Measurements from ENCODE around the gene C13orf42.

C13orf42 gene

DNA sequence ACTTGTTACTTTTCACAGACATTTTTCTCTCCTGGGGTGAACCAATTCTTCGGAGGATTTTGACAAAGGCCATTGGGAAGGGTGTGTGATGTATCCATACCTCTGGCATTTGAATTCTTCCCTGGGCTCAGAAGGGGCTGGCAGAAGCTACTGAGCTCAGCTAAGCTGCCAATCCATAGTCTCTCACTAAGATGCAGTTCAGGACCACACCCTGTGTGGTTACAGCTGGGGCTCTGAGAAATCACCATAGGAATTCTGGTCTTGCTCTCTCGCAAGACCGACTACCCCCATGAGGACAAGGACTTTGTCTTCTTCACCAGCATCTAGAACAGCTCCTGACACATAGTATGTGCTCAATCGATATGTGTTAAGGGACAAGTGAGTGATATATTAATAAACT is 6.0 kb downstream of the C13orf42 start:
- no CpG with 5 or more reads among the region's 4 CpGs for WGBS (ENCODE audit: insufficient coverage)

GRCh38 chr13:51101636-51102235 is 9.3 kb downstream of the C13orf42 start:
- Histone ChIP-seq H3K4me3 (ENCODE audit: control insufficient read depth in 1 of 7, extremely low read depth in 1 of 7, insufficient read depth in 4 of 7, low read depth in 2 of 7, low read length in 6 of 7) (no peak overlapping the region), H3K36me3 (ENCODE audit: control insufficient read depth in 4 of 4, insufficient read depth in 4 of 4, low read length in 3 of 4) (no peaks in the 10 kb centered on the region), H3K27me3 (replicated peaks in 2 of 5; ENCODE audit: control insufficient read depth in 4 of 5, insufficient read depth in 5 of 5, low read length in 4 of 5) (no peaks in the 10 kb centered on the region), H3K27ac (ENCODE audit: insufficient read depth in 1 of 2, low read depth in 1 of 2, low read length in 2 of 2, poor library complexity in 1 of 2, severe bottlenecking in 2 of 2) (no peak overlapping the region), H3K9me3 (ENCODE audit: control extremely low read depth in 1 of 5, control insufficient read depth in 4 of 5, insufficient read depth in 2 of 5, low read depth in 1 of 5, low read length in 4 of 5) (no peaks in the 10 kb centered on the region), H3K4me1 (ENCODE audit: control extremely low read depth in 1 of 4, control insufficient read depth in 4 of 4, insufficient read depth in 4 of 4, low read length in 3 of 4) (no peaks in the 10 kb centered on the region)
- ChIA-PET POLR2A (no interaction called here), CTCF (no interaction called here)
- WGBS (ENCODE audit: insufficient coverage): 100% methylated on average over 4 of the region's 5 CpGs
- no peak for DNase-seq

More for the DNA sequence above, 6.0 kb downstream of the C13orf42 start:
- DNase-seq: no peak
- POLR2A ChIA-PET: no interaction called here
- H3K27ac ChIP-seq (ENCODE audit: insufficient read depth in 1 of 2, low read depth in 1 of 2, low read length in 2 of 2, poor library complexity in 1 of 2, severe bottlenecking in 2 of 2): no peak overlapping the region
- H3K27me3 ChIP-seq (replicated peaks in 2 of 5; ENCODE audit: control insufficient read depth in 4 of 5, insufficient read depth in 5 of 5, low read length in 4 of 5): no peaks in the 10 kb centered on the region
- H3K9me3 ChIP-seq (ENCODE audit: control extremely low read depth in 1 of 5, control insufficient read depth in 4 of 5, insufficient read depth in 2 of 5, low read depth in 1 of 5, low read length in 4 of 5): no peaks in the 10 kb centered on the region
- H3K4me1 ChIP-seq (ENCODE audit: control extremely low read depth in 1 of 4, control insufficient read depth in 4 of 4, insufficient read depth in 4 of 4, low read length in 3 of 4): no peaks in the 10 kb centered on the region
- CTCF ChIA-PET: interaction anchor here (0.5 to 1.6 kb wide), 5 partner anchors 8 to 190 kb away, joined by 3 to 6 read pairs (median 3); no protein-coding TSS in a partner anchor
- no peak overlapping the region for H3K4me3 ChIP-seq (ENCODE audit: control insufficient read depth in 1 of 7, extremely low read depth in 1 of 7, insufficient read depth in 4 of 7, low read depth in 2 of 7, low read length in 6 of 7)
- H3K36me3 ChIP-seq (ENCODE audit: control insufficient read depth in 4 of 4, insufficient read depth in 4 of 4, low read length in 3 of 4): no peaks in the 10 kb centered on the region

DNA sequence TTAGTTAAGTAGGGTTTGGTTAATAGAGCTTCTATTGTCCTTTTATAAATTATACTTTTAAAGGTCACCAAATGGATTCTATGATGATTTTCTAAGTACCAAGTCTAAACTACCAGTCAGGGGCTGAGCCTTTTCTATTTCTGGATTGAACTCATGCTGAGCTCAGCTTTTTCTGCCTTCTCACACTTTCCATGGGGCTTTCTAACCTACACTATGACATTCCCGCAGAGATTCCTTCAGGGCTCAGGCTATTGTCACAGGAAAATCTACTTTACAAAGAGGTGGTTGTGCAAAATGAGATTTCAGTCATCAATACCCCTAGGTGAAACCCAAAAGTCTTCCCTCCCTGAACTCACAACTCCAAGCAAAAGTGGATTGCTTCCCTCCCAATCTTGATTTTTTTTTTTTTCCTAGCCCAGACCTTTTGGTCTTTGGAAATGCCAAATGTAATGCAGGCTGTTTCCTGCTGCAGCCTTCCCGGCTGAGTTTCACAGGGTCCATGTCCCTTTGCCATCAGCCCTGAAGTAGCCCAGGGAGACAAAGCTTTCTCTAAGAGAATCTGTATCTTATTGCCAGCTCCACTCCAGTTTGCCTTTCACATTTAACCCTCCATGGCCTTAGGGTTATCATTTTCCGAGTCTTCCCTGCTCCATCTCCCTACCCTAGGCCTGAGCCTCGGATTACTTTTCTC is 13.6 kb downstream of the C13orf42 start:
- ChIA-PET POLR2A (no interaction called here), CTCF (no interaction called here)
- no peaks in the 10 kb centered on the region for H3K27me3 ChIP-seq (replicated peaks in 2 of 5; ENCODE audit: control insufficient read depth in 4 of 5, insufficient read depth in 5 of 5, low read length in 4 of 5)
- no peaks in the 10 kb centered on the region for H3K36me3 ChIP-seq (ENCODE audit: control insufficient read depth in 4 of 4, insufficient read depth in 4 of 4, low read length in 3 of 4)
- no peak overlapping the region for H3K4me3 ChIP-seq (ENCODE audit: control insufficient read depth in 1 of 7, extremely low read depth in 1 of 7, insufficient read depth in 4 of 7, low read depth in 2 of 7, low read length in 6 of 7)
- H3K4me1 ChIP-seq (ENCODE audit: control extremely low read depth in 1 of 4, control insufficient read depth in 4 of 4, insufficient read depth in 4 of 4, low read length in 3 of 4): no peaks in the 10 kb centered on the region
- 100% methylated on average over 3 of the region's 4 CpGs for WGBS (ENCODE audit: insufficient coverage)
- H3K27ac ChIP-seq (ENCODE audit: insufficient read depth in 1 of 2, low read depth in 1 of 2, low read length in 2 of 2, poor library complexity in 1 of 2, severe bottlenecking in 2 of 2): no peak overlapping the region
- peaks cover 0 to 4% (median 0%) of the 10 kb centered on the region in 5 experiments for H3K9me3 ChIP-seq (ENCODE audit: control extremely low read depth in 1 of 5, control insufficient read depth in 4 of 5, insufficient read depth in 2 of 5, low read depth in 1 of 5, low read length in 4 of 5)
- DNase-seq: no peak

- ChIA-PET CTCF (no interaction called here), POLR2A (no interaction called here)
These were observed 14.9 kb downstream of the C13orf42 start for GRCh38 chr13:51096131-51096530.

DNA sequence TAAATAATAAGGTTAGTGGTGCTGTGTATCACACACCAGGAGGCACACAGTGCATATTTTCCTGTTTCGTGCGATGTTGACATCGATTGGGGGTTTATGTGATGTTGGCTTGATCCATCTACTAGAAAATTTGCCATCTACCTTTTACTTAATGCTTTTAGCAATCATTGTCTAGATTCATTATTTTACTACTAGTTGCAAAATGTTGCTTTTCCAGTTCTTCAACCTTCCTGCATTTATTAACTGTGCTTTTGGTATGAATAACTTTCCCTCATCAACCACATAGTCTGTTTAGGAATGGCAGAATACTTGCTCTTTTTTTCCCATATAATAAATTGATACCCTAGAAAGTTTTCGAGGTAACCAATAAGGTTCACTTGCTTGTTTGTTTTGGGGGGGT is 17.5 kb downstream of the C13orf42 start:
- no peak overlapping the region for H3K4me3 ChIP-seq (ENCODE audit: control insufficient read depth in 1 of 7, extremely low read depth in 1 of 7, insufficient read depth in 4 of 7, low read depth in 2 of 7, low read length in 6 of 7)
- no peak overlapping the region for H3K27ac ChIP-seq (ENCODE audit: insufficient read depth in 1 of 2, low read depth in 1 of 2, low read length in 2 of 2, poor library complexity in 1 of 2, severe bottlenecking in 2 of 2)
- ChIA-PET POLR2A (no interaction called here), CTCF (no interaction called here)
- no peaks in the 10 kb centered on the region for H3K27me3 ChIP-seq (replicated peaks in 2 of 5; ENCODE audit: control insufficient read depth in 4 of 5, insufficient read depth in 5 of 5, low read length in 4 of 5)
- peaks cover 0 to 4% (median 0%) of the 10 kb centered on the region in 5 experiments for H3K9me3 ChIP-seq (ENCODE audit: control extremely low read depth in 1 of 5, control insufficient read depth in 4 of 5, insufficient read depth in 2 of 5, low read depth in 1 of 5, low read length in 4 of 5)
- no peak for DNase-seq
- WGBS (ENCODE audit: insufficient coverage): no CpG with 5 or more reads among the region's 4 CpGs
- no peaks in the 10 kb centered on the region for H3K36me3 ChIP-seq (ENCODE audit: control insufficient read depth in 4 of 4, insufficient read depth in 4 of 4, low read length in 3 of 4)
- no peaks in the 10 kb centered on the region for H3K4me1 ChIP-seq (ENCODE audit: control extremely low read depth in 1 of 4, control insufficient read depth in 4 of 4, insufficient read depth in 4 of 4, low read length in 3 of 4)

More at GRCh38 chr13:51096131-51096530, 14.9 kb downstream of the C13orf42 start:
- no peak for DNase-seq
- no peaks in the 10 kb centered on the region for H3K4me1 ChIP-seq (ENCODE audit: control extremely low read depth in 1 of 4, control insufficient read depth in 4 of 4, insufficient read depth in 4 of 4, low read length in 3 of 4)
- WGBS (ENCODE audit: insufficient coverage): 89% methylated on average over 1 of the region's 1 CpG
- H3K9me3 ChIP-seq (ENCODE audit: control extremely low read depth in 1 of 5, control insufficient read depth in 4 of 5, insufficient read depth in 2 of 5, low read depth in 1 of 5, low read length in 4 of 5): peaks cover 0 to 4% (median 0%) of the 10 kb centered on the region in 5 experiments
- no peak overlapping the region for H3K27ac ChIP-seq (ENCODE audit: insufficient read depth in 1 of 2, low read depth in 1 of 2, low read length in 2 of 2, poor library complexity in 1 of 2, severe bottlenecking in 2 of 2)
- H3K36me3 ChIP-seq (ENCODE audit: control insufficient read depth in 4 of 4, insufficient read depth in 4 of 4, low read length in 3 of 4): no peaks in the 10 kb centered on the region
- H3K4me3 ChIP-seq (ENCODE audit: control insufficient read depth in 1 of 7, extremely low read depth in 1 of 7, insufficient read depth in 4 of 7, low read depth in 2 of 7, low read length in 6 of 7): no peak overlapping the region
- H3K27me3 ChIP-seq (replicated peaks in 2 of 5; ENCODE audit: control insufficient read depth in 4 of 5, insufficient read depth in 5 of 5, low read length in 4 of 5): no peaks in the 10 kb centered on the region

DNA sequence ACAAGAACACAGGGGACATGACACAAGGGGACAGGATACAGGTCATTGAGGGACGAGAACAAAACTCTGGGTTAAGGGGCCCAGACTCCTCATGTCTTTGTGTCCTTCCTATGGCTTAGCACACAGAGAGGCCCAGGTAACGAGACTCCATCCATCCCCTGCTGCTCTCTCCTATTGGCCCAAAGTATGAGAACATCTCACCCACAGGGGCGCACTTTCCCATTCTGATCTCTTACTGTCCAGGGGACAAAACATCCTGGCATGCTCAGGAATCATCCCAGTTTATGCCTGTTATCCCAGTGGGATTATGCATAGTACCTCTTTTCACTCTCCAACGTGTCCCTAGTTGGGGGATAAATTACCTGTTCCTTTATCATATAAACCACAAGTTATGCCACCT is 19.2 kb downstream of the C13orf42 start:
- Histone ChIP-seq H3K27ac (ENCODE audit: insufficient read depth in 1 of 2, low read depth in 1 of 2, low read length in 2 of 2, poor library complexity in 1 of 2, severe bottlenecking in 2 of 2) (no peak overlapping the region), H3K4me1 (ENCODE audit: control extremely low read depth in 1 of 4, control insufficient read depth in 4 of 4, insufficient read depth in 4 of 4, low read length in 3 of 4) (no peaks in the 10 kb centered on the region), H3K27me3 (replicated peaks in 2 of 5; ENCODE audit: control insufficient read depth in 4 of 5, insufficient read depth in 5 of 5, low read length in 4 of 5) (no peaks in the 10 kb centered on the region), H3K9me3 (ENCODE audit: control extremely low read depth in 1 of 5, control insufficient read depth in 4 of 5, insufficient read depth in 2 of 5, low read depth in 1 of 5, low read length in 4 of 5) (peaks cover 0 to 4% (median 0%) of the 10 kb centered on the region in 5 experiments), H3K4me3 (ENCODE audit: control insufficient read depth in 1 of 7, extremely low read depth in 1 of 7, insufficient read depth in 4 of 7, low read depth in 2 of 7, low read length in 6 of 7) (no peak overlapping the region), H3K36me3 (ENCODE audit: control insufficient read depth in 4 of 4, insufficient read depth in 4 of 4, low read length in 3 of 4) (no peaks in the 10 kb centered on the region)
- no peak for DNase-seq
- CTCF ChIA-PET: no interaction called here
- POLR2A ChIA-PET: no interaction called here
- 96% methylated on average over 4 of the region's 4 CpGs for WGBS (ENCODE audit: insufficient coverage)

- WGBS (ENCODE audit: insufficient coverage): 98% methylated on average over 5 of the region's 5 CpGs
- CTCF ChIA-PET: interaction anchor here (1.0 to 1.5 kb wide), 3 partner anchors 12 to 16 kb away, joined by 3 to 8 read pairs (median 4); no protein-coding TSS in a partner anchor
- Histone ChIP-seq H3K4me3 (ENCODE audit: control insufficient read depth in 1 of 7, extremely low read depth in 1 of 7, insufficient read depth in 4 of 7, low read depth in 2 of 7, low read length in 6 of 7) (no peak overlapping the region), H3K4me1 (ENCODE audit: control extremely low read depth in 1 of 4, control insufficient read depth in 4 of 4, insufficient read depth in 4 of 4, low read length in 3 of 4) (no peaks in the 10 kb centered on the region), H3K9me3 (ENCODE audit: control extremely low read depth in 1 of 5, control insufficient read depth in 4 of 5, insufficient read depth in 2 of 5, low read depth in 1 of 5, low read length in 4 of 5) (no peaks in the 10 kb centered on the region), H3K36me3 (ENCODE audit: control insufficient read depth in 4 of 4, insufficient read depth in 4 of 4, low read length in 3 of 4) (no peaks in the 10 kb centered on the region), H3K27ac (ENCODE audit: insufficient read depth in 1 of 2, low read depth in 1 of 2, low read length in 2 of 2, poor library complexity in 1 of 2, severe bottlenecking in 2 of 2) (no peak overlapping the region), H3K27me3 (replicated peaks in 2 of 5; ENCODE audit: control insufficient read depth in 4 of 5, insufficient read depth in 5 of 5, low read length in 4 of 5) (no peaks in the 10 kb centered on the region)
- POLR2A ChIA-PET: no interaction called here
- no peak for DNase-seq
These were observed 27.4 kb downstream of the C13orf42 start for GRCh38 chr13:51083706-51084105.

All from common myeloid progenitor, CD34-positive (primary cell).